Smooth muscle cell (in vitro differentiated cells): ENCODE results near the gene STPG1. TPM values are rescaled to one million over a fixed set of nuclear protein-coding genes. Genes with fewer than 3 reads are reported as not detected.
A peak's percentile ranks its signal among the peaks of the same experiment; 100 is the strongest.

Source experiments
- DNase-seq: peaks from one replicate; lab custom pipeline; 2025; ENCODE audit not compliant: unreplicated experiment; lab: John Stamatoyannopoulos, UW
- H2AFZ ChIP-seq: fragments of 200-600 bp; sonication (generic); 2 replicates; pipeline ENCODE4 v1.6.0; 2016; ENCODE audit warnings: antibody characterized with exemption, low read depth, mild to moderate bottlenecking
- H3F3A ChIP-seq: fragments of 200-600 bp; sonication (generic); 2 replicates; pipeline ENCODE4 v1.6.0; 2017; ENCODE audit warnings: antibody characterized with exemption, low read depth
- H3K27ac ChIP-seq: fragments of 200-600 bp; sonication (generic); 2 replicates; pipeline ENCODE4 v1.5.1; 2016; ENCODE audit warnings: low read depth, mild to moderate bottlenecking
- H3K27me3 ChIP-seq: fragments of 200-600 bp; sonication (generic); 2 replicates; pipeline ENCODE4 v1.6.1; 2016; ENCODE audit warnings: low read depth, mild to moderate bottlenecking
- H3K36me3 ChIP-seq: fragments of 200-600 bp; sonication (generic); 2 replicates; pipeline ENCODE4 v1.5.1; 2016; ENCODE audit warnings: low read depth
- H3K4me1 ChIP-seq: fragments of 200-600 bp; sonication (generic); 2 replicates; pipeline ENCODE4 v1.5.1; 2016; ENCODE audit warnings: low read depth
- H3K4me2 ChIP-seq: fragments of 200-600 bp; sonication (generic); 2 replicates; pipeline ENCODE4 v1.6.0; 2016; ENCODE audit warnings: mild to moderate bottlenecking
- H3K4me3 ChIP-seq: fragments of 200-600 bp; sonication (generic); 2 replicates; pipeline ENCODE4 v1.5.1; 2016; ENCODE audit warnings: mild to moderate bottlenecking
- H3K79me2 ChIP-seq: fragments of 200-600 bp; sonication (generic); 2 replicates; pipeline ENCODE4 v1.6.0; 2016; ENCODE audit warnings: low read depth, mild to moderate bottlenecking
- H3K9ac ChIP-seq: fragments of 200-600 bp; sonication (generic); 2 replicates; pipeline ENCODE4 v1.6.0; 2016; ENCODE audit warnings: low read depth
- H3K9me3 ChIP-seq: fragments of 200-600 bp; sonication (generic); replicated peaks from 2 replicates; pipeline ENCODE4 v1.5.1; 2016; ENCODE audit warnings: low read depth
- H4K20me1 ChIP-seq: fragments of 200-600 bp; sonication (generic); 2 replicates; pipeline ENCODE4 v1.6.0; 2016; ENCODE audit warnings: low read depth
- WGBS: methylation state at CpG from one replicate; pipeline ENCODE4 v1.1.7; 2016; ENCODE audit warnings: low lambda C conversion rate; 5-methylcytosine and 5-hydroxymethylcytosine counted together
- polyA plus RNA-seq: library from polyadenylated mRNA; unstranded; fragments of >200 nt; fragmentation: Nextera tagmentation; extraction: Ambion mirVana; gene quantifications from 2 replicates; pipeline ENCODE4 v1.2.1, GENCODE V29; 2016
- total RNA-seq: library from RNA; depleted of rRNA; stranded (reverse); fragments of >200 nt; gene quantifications from 2 replicates; pipeline ENCODE4 v1.2.3, GENCODE V29; 2014
- TF ChIP-seq, protein P1 (sequence below): fragments of 200-600 bp; sonication (generic); IDR thresholded peaks from 2 replicates; pipeline ENCODE4 v1.5.1; 2017; ENCODE audit warnings: borderline replicate concordance, mild to moderate bottlenecking, antibody characterized with exemption; ENCODE audit not compliant: insufficient read depth, poor library complexity, severe bottlenecking

Gene STPG1
- total and polyA plus RNA-seq, 2 experiments from 2014 or later = 4.9 to 6.8 TPM

DNA sequence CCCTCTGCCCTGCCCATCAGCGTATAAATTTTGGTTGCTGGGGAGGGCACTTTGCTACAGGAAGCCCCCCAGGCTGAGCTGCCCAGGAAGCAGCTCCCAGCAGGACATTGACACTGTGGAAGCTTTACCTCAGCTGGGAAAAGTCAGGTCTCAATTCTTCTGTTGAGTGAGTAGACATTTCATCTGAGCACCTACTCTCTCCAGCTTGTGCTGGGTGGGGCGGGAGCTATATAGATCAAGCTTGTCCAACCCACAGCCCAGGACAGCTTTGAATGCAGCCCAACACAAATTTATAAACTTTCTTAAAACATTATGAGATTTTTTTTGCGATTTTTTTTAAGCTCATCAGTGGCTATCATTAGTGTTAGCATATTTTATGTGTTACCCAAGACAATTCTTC, 11.4 kb upstream of the STPG1 start:
- TF ChIP-seq, protein P1, sequence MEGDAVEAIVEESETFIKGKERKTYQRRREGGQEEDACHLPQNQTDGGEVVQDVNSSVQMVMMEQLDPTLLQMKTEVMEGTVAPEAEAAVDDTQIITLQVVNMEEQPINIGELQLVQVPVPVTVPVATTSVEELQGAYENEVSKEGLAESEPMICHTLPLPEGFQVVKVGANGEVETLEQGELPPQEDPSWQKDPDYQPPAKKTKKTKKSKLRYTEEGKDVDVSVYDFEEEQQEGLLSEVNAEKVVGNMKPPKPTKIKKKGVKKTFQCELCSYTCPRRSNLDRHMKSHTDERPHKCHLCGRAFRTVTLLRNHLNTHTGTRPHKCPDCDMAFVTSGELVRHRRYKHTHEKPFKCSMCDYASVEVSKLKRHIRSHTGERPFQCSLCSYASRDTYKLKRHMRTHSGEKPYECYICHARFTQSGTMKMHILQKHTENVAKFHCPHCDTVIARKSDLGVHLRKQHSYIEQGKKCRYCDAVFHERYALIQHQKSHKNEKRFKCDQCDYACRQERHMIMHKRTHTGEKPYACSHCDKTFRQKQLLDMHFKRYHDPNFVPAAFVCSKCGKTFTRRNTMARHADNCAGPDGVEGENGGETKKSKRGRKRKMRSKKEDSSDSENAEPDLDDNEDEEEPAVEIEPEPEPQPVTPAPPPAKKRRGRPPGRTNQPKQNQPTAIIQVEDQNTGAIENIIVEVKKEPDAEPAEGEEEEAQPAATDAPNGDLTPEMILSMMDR = no peak
- Histone ChIP-seq H3K79me2 (no peaks in the 10 kb centered on the region), H2AFZ (no peak overlapping the region)

DNA sequence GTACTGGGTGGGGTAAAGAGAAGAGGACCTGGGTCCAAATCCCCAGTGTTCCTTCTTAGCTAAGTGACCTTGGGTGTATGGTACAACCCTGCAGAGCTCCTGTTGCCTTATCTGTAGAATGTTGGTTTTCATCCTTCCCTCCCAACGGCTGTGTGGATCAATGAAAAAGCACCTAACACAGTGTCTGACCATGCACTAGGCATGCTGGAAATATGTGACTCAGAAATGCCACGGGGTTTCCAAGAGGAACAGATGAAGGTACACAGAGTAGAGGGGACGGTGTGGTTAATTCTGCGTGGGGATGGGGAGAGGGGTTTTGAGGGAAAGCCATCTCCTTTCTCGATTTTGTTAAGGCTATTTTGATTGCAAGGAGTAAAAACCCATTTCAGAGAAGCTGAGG, 10.6 kb upstream of the STPG1 start:
- Histone ChIP-seq H3K4me1 (no peaks in the 10 kb centered on the region), H3K36me3 (no peaks in the 10 kb centered on the region), H3K4me3 (no peak overlapping the region), H3K9ac (no peak overlapping the region), H4K20me1 (no peaks in the 10 kb centered on the region), H3K9me3 (no peaks in the 10 kb centered on the region), H3K27me3 (no peaks in the 10 kb centered on the region), H3K4me2 (no peak overlapping the region), H2AFZ (no peak overlapping the region), H3K79me2 (no peaks in the 10 kb centered on the region), H3F3A (no peaks in the 10 kb centered on the region), H3K27ac (no peak overlapping the region)
- TF ChIP-seq, protein P1 = no peak
- WGBS = 94% methylated on average over 5 of the region's 5 CpGs
- DNase-seq = no peak

More for the DNA sequence above, 11.4 kb upstream of the STPG1 start:
- no peaks in the 10 kb centered on the region for H3K4me1 ChIP-seq
- no peaks in the 10 kb centered on the region for H3F3A ChIP-seq
- 96% methylated on average over 3 of the region's 3 CpGs for WGBS
- no peaks in the 10 kb centered on the region for H3K9me3 ChIP-seq
- H3K27me3 ChIP-seq = no peaks in the 10 kb centered on the region
- H3K27ac ChIP-seq = no peak overlapping the region
- no peaks in the 10 kb centered on the region for H3K36me3 ChIP-seq
- DNase-seq = no peak
- H3K9ac ChIP-seq = no peak overlapping the region
- no peak overlapping the region for H3K4me2 ChIP-seq
- H4K20me1 ChIP-seq = no peaks in the 10 kb centered on the region
- H3K4me3 ChIP-seq = no peak overlapping the region

DNA sequence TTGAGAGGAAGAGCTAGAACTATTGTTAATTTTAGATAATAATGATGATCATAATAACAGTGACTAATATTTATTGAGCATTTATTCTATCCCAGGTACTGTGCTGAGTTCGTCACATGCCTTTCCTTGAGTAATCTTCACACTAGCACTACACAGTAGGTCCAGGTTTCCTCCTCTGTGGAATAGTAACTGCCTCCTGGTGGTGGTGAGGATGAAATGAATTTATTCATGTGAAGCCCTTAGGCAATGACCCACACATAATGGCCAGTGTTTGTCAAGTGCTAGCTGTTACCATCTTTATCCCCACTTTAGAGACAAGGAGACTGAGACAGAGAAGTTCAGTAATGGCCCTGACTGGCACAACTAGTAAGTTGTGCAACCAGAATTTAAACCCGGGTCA, 7.9 kb upstream of the STPG1 start:
- Histone ChIP-seq H3K27me3 (no peaks in the 10 kb centered on the region), H2AFZ (no peak overlapping the region), H3K4me3 (no peak overlapping the region), H3K4me1 (peaks cover 6% of the 10 kb centered on the region), H4K20me1 (no peaks in the 10 kb centered on the region), H3K9me3 (no peaks in the 10 kb centered on the region), H3K9ac (no peak overlapping the region), H3K4me2 (no peak overlapping the region), H3K36me3 (no peaks in the 10 kb centered on the region), H3K79me2 (no peaks in the 10 kb centered on the region), H3K27ac (no peak overlapping the region), H3F3A (peaks cover 2% of the 10 kb centered on the region)
- DNase-seq = no peak
- 92% methylated on average over 2 of the region's 2 CpGs for WGBS
- TF ChIP-seq, protein P1 = peak; percentile 17

DNA sequence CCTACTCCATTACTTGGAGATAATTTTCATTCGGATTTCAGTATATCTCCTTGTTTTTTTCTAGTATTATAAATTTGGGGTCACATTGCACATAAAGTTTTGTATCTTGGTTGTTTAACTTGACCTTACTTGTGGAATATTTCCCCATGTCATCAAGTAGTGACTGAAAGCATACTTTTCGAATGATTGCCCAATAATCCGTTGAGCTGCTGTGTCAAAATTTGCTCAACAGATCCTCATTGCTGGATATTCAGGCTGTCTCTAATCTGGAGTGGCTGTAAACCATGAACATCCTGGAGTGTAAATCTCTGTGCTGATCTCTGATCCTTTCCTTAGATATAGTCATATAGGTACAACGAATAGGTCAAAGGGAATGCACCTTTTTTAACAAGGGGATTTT, 7.0 kb upstream of the STPG1 start:
- 80% methylated on average over 4 of the region's 4 CpGs for WGBS
- Histone ChIP-seq H3K27ac (no peak overlapping the region), H2AFZ (no peak overlapping the region), H3K79me2 (no peaks in the 10 kb centered on the region), H3K27me3 (no peaks in the 10 kb centered on the region), H3K4me2 (no peak overlapping the region), H3K4me3 (no peak overlapping the region), H3K36me3 (no peaks in the 10 kb centered on the region), H3K9me3 (no peaks in the 10 kb centered on the region), H3K4me1 (peaks cover 13% of the 10 kb centered on the region), H3F3A (peaks cover 6% of the 10 kb centered on the region), H3K9ac (no peak overlapping the region), H4K20me1 (no peaks in the 10 kb centered on the region)
- DNase-seq = no peak
- TF ChIP-seq, protein P1 = no peak
